Heart left ventricle (tissue), 13 donors: ENCODE results near the gene GPATCH2L.

Experiments
- CTCF ChIP-seq, 12 donors: fragments of 200-600 bp; sonication (generic) in 4 of 12; IDR thresholded peaks; one replicate each; pipeline versions ENCODE4 v1.5.0 to v1.8.0; 2018 to 2022; ENCODE audit warnings: antibody characterized with exemption in 12 of 12, mild to moderate bottlenecking in 5 of 12
- POLR2A ChIP-seq, 2 donors: fragments of 450-650 bp; IDR thresholded peaks; one replicate each; pipeline ENCODE4 v1.6.1; 2017; ENCODE audit warnings: antibody characterized with exemption in 2 of 2, mild to moderate bottlenecking in 2 of 2, moderate library complexity in 2 of 2
- donor health status: ischemic (EF 13 %, LVEDD 7.1; RV severe dilation, severe dysfunction).
- donor health status: DM: no; HTN: yes; CAD: no.
- donor health status: DM: no; HTN: no; CAD: no.
- donor health status: ischemic (EF 25% LVEDD 6.9; RV normal size, moderate dysfunction).
- donor health status: ischemic (EF 25% LVEDD 5.7; RV mildly dilated, moderate dysfunction).
- donor health status: ischemic (EF 35%, LVEDD 5.7; RV mildly dilated, moderate dysfunction).
- donor health status: nonischemic (EF 11% LVEDD 7.7; RV severe dilation, severe dysfunction).
- donor health status: DM: yes; HTN: yes; CAD: no.
- donor health status: PGD.
- donor health status: ischemic (EF 29% LVEDD 5.4; RV normal size, mild dysfunction).
- donor health status: nonischemic (EF 23%, LVEDD 6.1; RV moderate dilation, normal function).

- no peak for TF ChIP-seq CTCF (IDR thresholded peaks at IDR 0.05)
- TF ChIP-seq POLR2A (IDR thresholded peaks at IDR 0.05) = no peak
Observed at GRCh38 chr14:76208340-76208739, 56.6 kb downstream of the GPATCH2L start.
